ELF-1 (cell line): ENCODE data around the gene SIN3A.
"Not testable (repeated sequence)": the region's sequence is repeated elsewhere in the genome, so short reads cannot be mapped to it uniquely, and the experiment has no call there.

Source experiments
- DNase-seq: peaks from one replicate; pipeline ENCODE4 v3.0.0-alpha.2; 2016; ENCODE audit warnings: low read depth, low spot score

The SIN3A gene

GRCh38 chr15:75451674-75452363 lies at the start of gene SIN3A:
TSS of gene SIN3A (minus strand) at chr15:75451690. CDS start at chr15:75430375, 21,315 bp downstream.
- peak; percentile 100 for DNase-seq

- DNase-seq, result no peak
Observed at GRCh38 chr15:75493732-75494131, 42.2 kb upstream of the SIN3A start.

DNA sequence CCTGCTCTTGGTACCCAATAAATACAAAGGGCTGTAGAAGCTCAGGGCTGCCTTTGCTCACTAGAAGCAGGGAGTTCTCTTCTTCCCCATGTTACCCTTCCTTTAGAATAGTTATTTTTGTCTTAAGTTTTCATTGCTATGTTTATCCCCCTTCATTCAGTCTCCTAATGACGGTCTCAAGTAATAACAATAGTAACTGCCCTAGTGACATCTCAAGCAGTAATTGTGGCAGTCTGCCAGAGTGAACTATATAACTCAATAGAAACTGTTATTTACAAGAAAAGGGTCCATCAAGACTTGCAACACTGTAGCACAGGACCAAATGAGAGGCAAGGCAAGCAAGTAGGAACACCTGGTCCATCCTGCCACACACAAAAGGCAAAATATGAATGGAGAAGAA lies 32.5 kb upstream of the SIN3A start:
- DNase-seq, result no peak

DNA sequence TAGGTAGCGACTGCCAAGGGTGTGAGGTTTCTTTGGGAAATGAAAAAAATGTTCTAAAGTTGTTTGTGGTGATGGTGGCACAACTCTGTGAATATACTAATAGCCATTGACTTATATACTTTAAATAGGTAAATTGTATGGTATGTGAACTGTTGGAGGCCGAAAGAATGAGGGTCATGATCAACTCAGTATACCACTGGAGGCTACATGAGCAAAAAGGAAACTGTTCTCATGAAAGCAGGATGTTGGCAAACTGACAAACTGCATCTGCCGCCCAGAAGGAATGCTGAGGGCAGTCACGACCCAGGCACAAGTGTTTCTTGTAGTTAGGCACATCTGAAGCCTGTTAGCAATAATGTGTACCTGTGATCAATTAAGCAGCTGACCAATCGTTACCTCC lies 32.1 kb upstream of the SIN3A start:
- not testable (repeated sequence) for DNase-seq

DNA sequence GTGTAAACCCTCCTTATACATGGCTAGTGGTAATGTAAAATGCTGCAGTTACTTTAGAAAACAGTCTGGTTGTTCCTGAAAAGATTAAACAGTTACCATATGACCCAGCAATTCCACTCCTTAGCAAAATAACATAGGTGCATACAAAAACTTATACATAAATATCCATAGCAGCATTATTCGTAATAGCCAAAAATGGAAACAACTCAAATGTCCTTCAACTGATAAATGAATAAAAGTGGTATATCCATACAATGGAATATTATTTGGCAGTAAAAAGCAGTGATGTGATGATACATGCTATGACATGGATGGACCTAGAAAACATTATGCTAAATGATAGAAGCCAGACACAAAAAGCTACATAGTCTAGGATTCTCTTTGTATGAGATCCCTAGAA lies 31.6 kb upstream of the SIN3A start:
- no peak for DNase-seq

- not testable (repeated sequence) for DNase-seq
Observed at GRCh38 chr15:75480463-75480862, 29.0 kb upstream of the SIN3A start.

DNA sequence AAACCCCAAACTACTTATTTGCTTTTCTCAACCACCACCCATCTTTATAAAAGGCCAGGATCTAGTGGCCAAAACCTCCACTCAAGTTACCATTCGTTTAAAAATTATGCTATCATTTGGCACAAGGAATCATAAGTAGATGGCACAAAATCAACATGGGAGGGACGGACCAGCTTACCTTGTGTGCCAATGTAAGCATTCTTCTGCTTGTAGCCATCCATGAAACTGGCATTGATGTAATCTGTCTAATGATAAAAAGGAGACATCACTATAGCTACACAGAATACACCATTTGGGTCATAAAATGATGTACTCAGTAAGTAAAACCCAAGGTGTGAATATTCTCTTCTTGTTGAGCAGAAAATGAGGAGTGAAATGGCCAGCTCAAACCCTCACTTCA lies 28.2 kb upstream of the SIN3A start:
- no peak for DNase-seq

DNA sequence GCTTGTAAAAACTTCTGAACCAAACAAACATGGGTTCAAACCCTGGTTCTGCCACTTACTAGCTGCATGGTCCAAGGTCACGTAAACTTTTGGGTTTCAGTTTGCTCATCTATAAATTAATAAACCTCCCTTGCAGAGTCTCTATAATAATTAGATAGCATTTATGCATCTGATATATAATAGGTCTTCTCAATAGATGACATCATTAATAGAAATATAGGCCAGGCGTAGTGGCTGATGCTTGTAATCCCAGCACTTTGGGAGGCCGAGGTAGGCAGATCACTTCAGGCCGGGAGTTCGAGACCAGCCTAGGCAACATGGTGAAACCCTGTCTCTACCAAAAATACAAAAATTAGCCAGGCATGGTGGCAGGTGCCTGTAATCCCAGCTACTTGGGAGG lies 25.6 kb upstream of the SIN3A start:
- DNase-seq, result not testable (repeated sequence)

DNA sequence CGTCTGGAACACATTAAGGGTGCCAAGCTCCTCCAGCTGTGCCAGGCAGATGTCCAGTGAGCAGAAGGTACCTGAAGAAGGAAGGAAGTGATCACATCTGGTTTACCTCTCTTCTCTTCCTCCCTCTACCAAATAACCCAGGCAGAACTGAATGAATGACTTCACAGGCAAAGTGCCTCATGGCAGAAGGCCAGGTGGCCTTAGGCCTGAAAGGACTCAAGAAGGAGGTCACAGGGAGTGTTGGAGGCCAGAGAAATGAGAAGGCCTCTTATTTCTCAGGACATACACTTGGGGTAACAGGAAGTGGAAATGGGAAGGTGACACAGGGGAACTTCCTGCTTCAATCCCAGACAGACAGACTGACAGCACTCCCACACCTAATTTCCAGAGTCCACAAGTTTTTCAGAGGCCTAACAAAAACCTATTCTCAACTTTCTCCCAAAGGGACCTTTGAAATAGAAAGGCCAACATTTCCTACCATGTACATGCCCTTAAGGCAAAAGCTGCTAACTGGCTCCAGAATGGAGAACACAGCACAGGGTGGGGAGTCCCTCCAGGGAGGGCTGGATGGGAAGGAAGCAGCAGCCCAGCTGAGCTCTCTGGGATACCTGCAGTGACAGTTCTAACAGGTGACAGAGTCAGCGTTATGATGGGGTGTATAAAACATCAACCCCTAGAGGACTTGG lies 17.6 kb upstream of the SIN3A start:
- no peak for DNase-seq

DNA sequence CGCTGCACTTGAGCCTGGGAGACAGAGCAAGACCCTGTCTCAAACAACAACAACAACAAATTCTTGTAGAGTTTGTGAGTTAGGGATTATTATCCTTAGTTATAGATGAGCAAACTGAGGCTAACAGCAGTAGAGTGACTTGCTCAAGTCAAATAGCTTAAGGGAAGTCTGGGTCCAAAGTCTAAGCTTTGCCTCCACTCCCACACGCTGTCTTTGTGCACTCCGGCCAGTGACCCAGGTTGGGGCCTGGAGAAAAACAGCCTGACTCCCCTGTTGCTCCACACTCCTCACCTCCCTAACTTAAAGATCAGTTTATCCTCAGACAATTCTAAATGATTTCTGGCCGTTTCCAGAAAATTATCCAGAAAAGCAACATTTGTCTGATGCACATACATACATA lies 9.2 kb upstream of the SIN3A start:
- peak; percentile 13 for DNase-seq

DNA sequence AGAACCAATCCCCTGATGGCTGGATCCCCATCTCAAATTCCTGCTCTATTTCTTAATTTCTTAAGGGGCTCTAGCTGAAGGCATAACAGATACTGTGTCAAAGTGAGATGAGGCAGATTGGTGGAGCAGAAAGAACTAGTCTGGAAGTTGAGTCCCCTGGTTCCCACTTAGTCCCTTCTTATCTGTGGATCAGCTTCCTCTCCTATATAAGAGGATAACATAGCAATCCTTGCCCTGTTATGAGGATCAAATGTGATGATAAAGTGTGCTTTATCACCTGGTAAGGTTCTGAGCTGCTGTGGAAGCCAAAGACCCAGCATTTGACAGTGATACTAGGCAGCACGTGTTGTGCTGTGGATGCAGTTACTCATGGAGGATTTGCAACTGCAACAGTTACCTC lies 8.1 kb upstream of the SIN3A start:
- DNase-seq, result no peak

DNA sequence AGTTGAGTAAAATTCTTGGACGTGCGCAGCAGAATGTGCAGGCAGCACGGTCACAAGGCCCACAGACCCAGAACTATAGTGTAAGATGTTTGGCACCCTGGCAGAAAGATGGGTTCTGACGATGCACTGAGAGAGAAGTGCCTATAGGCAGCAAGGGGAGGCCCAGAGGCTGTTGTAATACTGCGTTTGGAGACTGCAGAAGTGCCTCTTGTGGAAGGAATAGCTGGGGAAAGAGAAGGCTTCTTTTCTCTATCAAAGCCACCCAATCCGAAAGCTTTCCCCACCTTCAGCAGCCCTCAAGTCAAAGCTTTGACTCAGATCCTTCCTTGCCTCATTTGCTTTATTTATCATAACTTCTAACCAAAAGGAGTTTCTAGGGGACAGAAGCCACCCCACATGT lies 5.2 kb upstream of the SIN3A start:
- peak; percentile 10 for DNase-seq

DNA sequence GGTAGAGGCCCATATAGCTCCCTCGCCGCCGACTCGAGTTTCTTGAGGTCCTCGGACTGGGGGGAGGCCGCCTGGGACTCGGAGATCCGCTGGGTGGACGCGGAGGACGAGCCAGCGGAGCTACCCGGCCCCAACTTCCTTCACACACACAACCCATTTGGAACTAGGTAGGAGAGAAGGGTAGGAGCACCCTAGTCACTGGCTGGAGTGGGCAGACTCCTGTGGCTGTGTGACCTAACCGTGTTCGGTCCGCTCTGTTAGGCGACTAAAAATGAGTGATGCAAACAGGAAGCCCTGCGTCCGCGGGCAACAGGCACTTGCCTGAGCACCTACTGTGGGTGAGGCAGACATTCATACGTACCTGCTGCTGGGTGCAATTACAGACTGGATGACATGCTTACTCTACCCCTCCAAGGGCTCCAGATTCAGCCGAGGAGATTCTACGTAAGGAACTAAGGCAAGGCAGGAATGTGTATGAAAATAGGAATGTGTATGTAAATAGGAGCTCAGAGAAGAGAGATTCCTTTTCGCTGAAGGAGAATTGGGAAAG lies 4.6 kb upstream of the SIN3A start:
- peak; percentile 69 for DNase-seq

- peak; percentile 89 for DNase-seq
Observed at GRCh38 chr15:75455424-75455981, 4.0 kb upstream of the SIN3A start.

GRCh38 chr15:75454471-75455378 lies 3.2 kb upstream of the SIN3A start:
- peak; percentile 62 for DNase-seq

- DNase-seq, result peak; percentile 100
Observed at GRCh38 chr15:75453703-75454470, 2.4 kb upstream of the SIN3A start.

GRCh38 chr15:75452865-75453702 lies 1.6 kb upstream of the SIN3A start:
- DNase-seq, result peak; percentile 79

DNA sequence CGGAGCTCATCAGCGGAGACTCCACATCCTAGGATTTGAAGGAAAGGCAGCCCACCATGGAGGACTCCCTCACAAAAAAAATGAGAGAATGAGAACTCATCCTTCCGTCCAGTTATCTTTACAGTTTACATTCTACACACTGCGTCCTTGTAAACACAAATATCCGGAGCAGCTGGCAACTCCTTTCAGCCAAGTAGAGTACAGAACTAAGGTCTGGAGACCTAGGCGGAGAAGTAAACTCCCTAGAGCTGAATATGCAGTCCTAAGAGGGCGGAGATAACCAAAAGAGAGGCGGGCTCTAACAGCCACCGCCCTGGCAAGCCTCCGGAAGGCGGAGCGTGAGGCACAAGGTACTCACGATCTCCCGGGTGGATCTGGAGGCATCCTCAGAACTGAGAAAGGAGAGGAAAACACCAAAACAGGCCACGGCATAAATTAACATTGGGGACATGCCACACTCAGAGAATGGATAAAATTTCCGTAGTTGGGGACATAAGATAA lies 924 bp upstream of the SIN3A start:
- DNase-seq, result peak; percentile 84

GRCh38 chr15:75451202-75451673 lies 252 bp downstream of the SIN3A start:
- DNase-seq, result no peak
